H1 (cell line): Measurements from ENCODE around the gene FOXRED1.
"Not testable (repeated sequence)": the region's sequence is repeated elsewhere in the genome, so short reads cannot be mapped to it uniquely, and the experiment has no call there.

Experiments
- ATF2 ChIP-seq: IDR thresholded peaks from 2 replicates; pipeline ENCODE4 v1.6.1; 2012; ENCODE audit warnings: low read length, inconsistent platforms
- CHD1 ChIP-seq: IDR thresholded peaks from 2 replicates; pipeline ENCODE4 v1.6.1; 2012; ENCODE audit warnings: low read depth, low read length, improper control_type of control experiment
- EZH2 ChIP-seq: fragments of 200-600 bp; sonication (generic); IDR thresholded peaks from 2 replicates; pipeline ENCODE4 v1.7.1; 2012; ENCODE audit warnings: low read depth, mild to moderate bottlenecking, moderate library complexity, low read length, inconsistent platforms; ENCODE audit not compliant: severe bottlenecking
- GABPA ChIP-seq: IDR thresholded peaks from 2 replicates; pipeline ENCODE4 v1.6.1; 2011; ENCODE audit warnings: mild to moderate bottlenecking, low read length, moderate library complexity, borderline replicate concordance; ENCODE audit not compliant: insufficient read depth
- JUND ChIP-seq: IDR thresholded peaks from 2 replicates; pipeline ENCODE4 v1.6.1; 2011; ENCODE audit warnings: mild to moderate bottlenecking, improper control_type of control experiment, low read length
- KDM1A ChIP-seq: fragments of 200-600, 300-600 bp; sonication (generic); IDR thresholded peaks from 2 replicates; pipeline ENCODE4 v1.7.1; 2016; ENCODE audit warnings: mild to moderate bottlenecking, low read length, borderline replicate concordance
- POLR2A ChIP-seq, 2 experiments: IDR thresholded peaks; 1 replicate in 1 of 2; 2 replicates in 1 of 2; pipeline ENCODE4 v1.6.1; 2011; ENCODE audit warnings: low read depth in 2 of 2, low read length in 2 of 2, mild to moderate bottlenecking in 2 of 2; ENCODE audit errors: control extremely low read depth in 1 of 2
- POLR2AphosphoS5 ChIP-seq: IDR thresholded peaks from 2 replicates; pipeline ENCODE4 v1.6.1; 2011; ENCODE audit warnings: low read depth, low read length
- SP1 ChIP-seq: IDR thresholded peaks from 2 replicates; pipeline ENCODE4 v1.6.1; 2011; ENCODE audit warnings: low read depth, low read length
- USF2 ChIP-seq: IDR thresholded peaks from 2 replicates; pipeline ENCODE4 v1.6.1; 2011; ENCODE audit warnings: low read length, improper control_type of control experiment
- YY1 ChIP-seq: IDR thresholded peaks from 2 replicates; pipeline ENCODE4 v1.6.1; 2011; ENCODE audit warnings: low read depth, mild to moderate bottlenecking, low read length
- TF ChIP-seq, protein P1 (sequence below), 3 experiments: IDR thresholded peaks; 1 replicate in 2 of 3; 2 replicates in 1 of 3; pipeline versions ENCODE4 v1.5.1 to v1.6.1; 2011; ENCODE audit warnings: low read length in 3 of 3, mild to moderate bottlenecking in 3 of 3, inconsistent platforms in 2 of 3, low read depth in 1 of 3, moderate library complexity in 1 of 3; ENCODE audit not compliant: insufficient read depth in 1 of 3; ENCODE audit errors: control extremely low read depth in 1 of 3

GRCh38 chr11:126308771-126309170 lies 39.8 kb downstream of the FOXRED1 start:
- TF ChIP-seq ATF2; POLR2A (IDR thresholded peaks at IDR 0.05; ENCODE audit: control extremely low read depth in 1 of 2, low read depth in 2 of 2, low read length in 2 of 2); EZH2; USF2; CHD1; JUND; POLR2AphosphoS5; KDM1A; YY1; GABPA; SP1: not testable (repeated sequence)
- TF ChIP-seq, protein P1, sequence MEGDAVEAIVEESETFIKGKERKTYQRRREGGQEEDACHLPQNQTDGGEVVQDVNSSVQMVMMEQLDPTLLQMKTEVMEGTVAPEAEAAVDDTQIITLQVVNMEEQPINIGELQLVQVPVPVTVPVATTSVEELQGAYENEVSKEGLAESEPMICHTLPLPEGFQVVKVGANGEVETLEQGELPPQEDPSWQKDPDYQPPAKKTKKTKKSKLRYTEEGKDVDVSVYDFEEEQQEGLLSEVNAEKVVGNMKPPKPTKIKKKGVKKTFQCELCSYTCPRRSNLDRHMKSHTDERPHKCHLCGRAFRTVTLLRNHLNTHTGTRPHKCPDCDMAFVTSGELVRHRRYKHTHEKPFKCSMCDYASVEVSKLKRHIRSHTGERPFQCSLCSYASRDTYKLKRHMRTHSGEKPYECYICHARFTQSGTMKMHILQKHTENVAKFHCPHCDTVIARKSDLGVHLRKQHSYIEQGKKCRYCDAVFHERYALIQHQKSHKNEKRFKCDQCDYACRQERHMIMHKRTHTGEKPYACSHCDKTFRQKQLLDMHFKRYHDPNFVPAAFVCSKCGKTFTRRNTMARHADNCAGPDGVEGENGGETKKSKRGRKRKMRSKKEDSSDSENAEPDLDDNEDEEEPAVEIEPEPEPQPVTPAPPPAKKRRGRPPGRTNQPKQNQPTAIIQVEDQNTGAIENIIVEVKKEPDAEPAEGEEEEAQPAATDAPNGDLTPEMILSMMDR (IDR thresholded peaks at IDR 0.05; ENCODE audit: control extremely low read depth in 1 of 3, insufficient read depth in 1 of 3, low read depth in 1 of 3, low read length in 3 of 3): not testable (repeated sequence)
